HG03442 (cell line): ENCODE data around the gene CIDEB.

ENCODE experiments used
- ATAC-seq: cut with Tn5 transposase; IDR thresholded peaks from one replicate; pipeline ENCODE4 v1.9.1; 2021; ENCODE audit warnings: mild to moderate bottlenecking, moderate library complexity; ENCODE audit not compliant: unreplicated experiment

Gene CIDEB

DNA sequence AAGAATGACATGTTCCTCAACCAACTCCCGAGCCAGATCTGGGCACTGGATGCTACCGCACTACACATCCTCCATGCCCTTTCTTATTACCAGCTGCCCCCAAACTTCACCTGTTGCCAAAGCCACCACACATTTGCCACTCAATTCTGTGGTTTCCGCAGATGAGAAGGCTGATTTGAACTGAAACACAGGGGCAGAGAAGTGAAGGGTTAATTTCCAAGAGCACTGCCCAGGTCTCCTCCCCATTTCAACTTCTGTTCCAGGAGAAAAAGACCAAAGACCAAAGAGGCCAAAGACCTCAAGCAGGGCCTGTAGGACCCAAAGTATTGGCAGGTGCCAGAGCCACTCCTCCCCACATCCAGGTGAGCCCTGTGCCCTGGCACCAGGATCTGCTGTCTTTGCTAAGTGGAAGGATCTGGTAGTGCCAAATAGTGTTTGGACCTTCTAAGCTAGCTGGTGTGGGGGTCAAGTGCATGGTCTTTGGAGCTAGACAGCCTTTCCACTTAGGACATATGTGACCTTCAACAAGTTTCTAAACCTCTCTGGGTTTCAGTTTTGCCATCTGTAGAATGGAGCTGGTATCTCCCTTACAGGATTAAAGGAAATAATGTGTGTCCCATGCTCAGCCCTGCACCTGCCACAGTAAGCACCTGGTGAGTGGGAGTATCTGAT, 16.2 kb downstream of the CIDEB start:
- ATAC-seq = no peak

DNA sequence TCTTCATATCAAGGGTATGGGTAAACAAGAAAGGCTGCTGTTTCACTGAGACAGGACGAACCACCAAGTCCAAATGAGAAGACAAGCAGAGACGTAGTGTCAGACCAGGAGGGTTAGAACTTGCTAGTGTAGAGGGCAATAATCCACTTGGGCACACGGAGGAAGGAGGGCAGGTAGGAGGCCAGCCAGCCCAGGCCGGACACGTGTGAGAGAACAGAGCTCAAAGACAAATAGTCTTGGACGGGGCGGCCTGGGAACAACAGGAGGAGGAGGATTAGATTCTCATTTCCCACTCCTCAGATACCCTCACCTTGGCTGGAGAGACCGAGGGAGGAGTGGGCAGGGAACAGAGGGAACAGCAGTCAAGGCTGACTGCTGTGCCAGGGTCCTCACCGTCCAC, 17.0 kb downstream of the CIDEB start:
- no peak for ATAC-seq

DNA sequence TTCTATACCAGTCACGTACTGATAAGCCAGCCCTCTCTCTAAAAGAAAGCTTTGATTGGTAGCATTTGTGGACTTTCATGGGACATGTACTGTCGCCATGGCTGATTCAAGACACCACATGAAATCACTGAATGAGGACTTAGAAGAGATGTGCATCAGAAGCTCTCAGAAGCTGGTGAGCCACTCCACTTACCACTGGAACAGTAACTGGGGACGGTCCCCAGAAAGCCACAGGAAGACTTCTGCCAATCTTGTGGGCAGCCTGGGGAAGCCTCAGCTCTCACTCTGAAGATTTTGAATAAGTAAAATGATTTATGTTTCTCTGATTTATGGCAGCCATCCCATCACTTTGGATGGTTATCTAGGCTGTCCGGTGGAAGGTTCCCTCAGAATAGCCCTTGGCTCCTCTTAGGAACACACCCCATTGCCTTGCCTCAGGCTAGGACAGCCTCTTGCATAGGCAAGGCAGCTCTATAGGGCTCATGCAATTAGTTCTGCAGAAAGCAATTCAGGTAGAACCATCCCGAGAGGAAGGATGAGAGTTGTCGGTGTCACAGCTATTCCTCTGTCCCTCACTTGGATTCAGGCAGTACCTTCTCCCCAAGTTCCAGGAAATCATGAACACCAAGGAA, 18.0 kb downstream of the CIDEB start:
- ATAC-seq = peak; percentile 92

DNA sequence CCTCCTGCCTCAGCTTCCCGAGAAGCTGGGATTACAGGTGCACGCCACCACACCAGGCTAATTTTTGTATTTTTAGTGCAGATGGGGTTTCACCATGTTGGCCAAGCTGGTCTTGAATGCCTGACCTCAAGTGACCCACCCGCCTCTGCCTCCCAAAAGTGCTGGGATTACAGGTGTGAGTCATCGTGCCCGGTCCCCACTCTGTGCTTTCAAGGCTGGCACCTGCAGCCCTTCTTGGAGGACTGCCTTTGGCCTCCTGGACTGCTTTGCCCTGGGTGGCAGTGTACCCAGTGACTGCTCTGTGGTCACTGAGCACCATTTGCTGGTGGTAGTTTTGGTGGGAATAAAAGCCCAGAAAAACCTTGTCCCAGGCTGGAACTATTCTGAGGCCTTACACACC, 20.8 kb downstream of the CIDEB start:
- no peak for ATAC-seq

DNA sequence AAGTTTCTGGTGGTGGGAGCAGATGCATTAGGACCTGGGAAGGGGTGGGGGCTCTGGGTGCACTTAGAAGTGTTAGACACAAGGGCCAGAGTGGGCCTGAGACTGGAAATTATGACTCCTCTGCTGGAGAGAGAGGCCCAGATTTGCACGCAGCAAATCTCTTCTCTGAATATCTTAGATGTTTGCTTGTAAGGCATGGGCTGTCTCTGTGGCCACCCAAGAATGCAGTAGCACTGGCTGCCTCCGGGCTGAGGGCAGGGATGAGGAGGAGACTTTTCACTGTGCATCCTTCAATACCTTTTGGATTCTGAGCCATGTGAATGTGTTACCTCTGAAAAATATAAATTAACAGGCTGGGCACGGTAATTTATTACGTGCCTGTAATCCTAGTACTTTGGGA, 22.4 kb downstream of the CIDEB start:
- no peak for ATAC-seq

DNA sequence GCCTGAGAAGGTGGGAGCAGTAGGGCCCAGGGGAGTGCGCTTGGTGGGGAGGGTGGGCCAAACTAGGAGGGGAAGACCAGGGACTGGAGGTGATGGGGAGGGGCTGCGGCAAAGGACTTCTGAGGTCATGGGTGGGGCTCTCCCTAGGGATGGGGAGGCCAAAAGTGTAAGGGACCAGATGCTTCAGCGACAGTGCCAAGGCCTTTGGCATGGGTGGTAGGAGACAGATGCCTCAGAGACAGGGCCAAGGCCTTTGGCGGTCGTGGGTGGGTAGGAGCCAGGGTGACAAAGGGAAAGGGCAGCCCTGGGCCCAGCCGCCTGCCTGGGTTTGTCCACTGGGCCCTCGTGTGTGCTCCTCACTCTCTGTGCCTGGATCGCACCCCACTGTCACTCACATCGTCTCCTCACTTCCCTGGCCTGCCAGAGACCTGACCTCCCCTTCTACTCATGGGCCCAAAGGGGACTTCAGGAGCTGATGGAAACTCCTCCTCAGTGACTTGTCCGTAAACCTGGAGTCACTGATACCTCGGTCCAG, 23.2 kb downstream of the CIDEB start:
- no peak for ATAC-seq

DNA sequence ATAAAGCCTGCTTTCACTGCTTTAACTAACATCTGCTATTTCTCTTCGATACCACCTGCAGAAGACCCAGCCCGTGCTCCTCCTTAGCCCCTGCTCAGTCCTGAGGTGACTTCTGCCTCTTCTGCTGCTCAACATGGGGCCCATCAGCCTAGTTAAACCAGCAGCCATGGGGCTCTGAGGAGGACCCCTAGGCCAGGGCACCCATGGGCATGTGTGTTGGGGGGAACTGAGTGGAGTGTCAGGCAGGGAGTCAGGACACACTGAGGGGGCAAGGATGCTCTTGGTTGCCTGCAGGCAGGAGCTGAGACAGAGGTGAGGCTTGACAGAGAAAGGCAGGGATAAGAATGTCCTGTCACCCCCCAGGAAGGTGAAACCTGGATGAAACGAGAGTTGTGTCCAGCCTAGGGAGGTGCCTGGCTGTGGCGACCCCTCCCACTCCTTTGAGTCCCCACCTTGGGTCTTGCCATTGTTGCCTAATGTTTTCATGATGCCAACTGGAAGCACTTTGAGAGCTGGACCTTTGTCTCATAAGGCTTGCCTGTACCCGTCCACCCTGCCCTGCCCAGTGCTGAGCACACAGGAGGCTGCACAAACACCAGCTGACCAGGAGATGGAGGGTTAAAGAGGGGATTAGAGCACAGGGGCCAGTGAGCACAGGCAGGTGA, 23.8 kb downstream of the CIDEB start:
- ATAC-seq = no peak

DNA sequence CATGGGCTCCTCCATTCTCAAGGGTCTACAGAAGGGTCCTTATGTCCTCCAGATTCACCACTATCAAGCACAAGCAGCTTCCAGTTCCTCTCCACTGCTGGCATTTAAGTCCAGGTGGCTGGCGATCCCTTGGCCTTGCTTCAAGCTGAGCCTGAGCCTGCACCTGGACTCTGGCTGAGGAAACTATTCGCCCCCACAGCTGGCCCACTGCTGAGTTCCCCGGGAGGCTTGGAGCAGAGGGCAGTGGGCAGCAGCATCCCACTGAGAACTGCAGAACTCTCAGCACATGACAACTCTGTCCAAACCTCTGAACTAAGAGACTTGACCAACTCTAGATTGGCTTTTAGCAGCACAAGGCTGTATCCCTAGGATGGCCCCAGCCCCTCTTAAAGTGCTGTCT, 25.0 kb downstream of the CIDEB start:
- no peak for ATAC-seq

DNA sequence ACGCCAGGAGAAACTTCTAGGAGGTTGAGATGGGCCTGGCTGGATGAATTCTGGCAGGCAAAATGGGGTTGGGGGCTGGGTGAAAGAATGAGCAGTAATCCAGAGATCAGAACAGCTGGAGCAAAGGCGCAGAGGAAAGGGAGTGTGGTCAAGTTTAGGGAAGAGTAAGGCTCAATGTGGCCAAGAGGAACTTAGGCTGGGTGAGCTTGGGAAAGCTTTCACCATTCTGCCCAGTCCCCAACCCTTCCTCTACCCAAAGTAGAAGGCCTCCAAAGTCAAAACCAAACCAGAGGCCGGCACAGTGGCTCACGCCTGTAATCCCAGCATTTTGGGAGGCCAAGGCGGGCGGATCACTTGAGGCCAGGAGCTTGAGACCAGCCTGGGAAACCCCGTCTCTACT, 26.1 kb downstream of the CIDEB start:
- ATAC-seq = no peak

DNA sequence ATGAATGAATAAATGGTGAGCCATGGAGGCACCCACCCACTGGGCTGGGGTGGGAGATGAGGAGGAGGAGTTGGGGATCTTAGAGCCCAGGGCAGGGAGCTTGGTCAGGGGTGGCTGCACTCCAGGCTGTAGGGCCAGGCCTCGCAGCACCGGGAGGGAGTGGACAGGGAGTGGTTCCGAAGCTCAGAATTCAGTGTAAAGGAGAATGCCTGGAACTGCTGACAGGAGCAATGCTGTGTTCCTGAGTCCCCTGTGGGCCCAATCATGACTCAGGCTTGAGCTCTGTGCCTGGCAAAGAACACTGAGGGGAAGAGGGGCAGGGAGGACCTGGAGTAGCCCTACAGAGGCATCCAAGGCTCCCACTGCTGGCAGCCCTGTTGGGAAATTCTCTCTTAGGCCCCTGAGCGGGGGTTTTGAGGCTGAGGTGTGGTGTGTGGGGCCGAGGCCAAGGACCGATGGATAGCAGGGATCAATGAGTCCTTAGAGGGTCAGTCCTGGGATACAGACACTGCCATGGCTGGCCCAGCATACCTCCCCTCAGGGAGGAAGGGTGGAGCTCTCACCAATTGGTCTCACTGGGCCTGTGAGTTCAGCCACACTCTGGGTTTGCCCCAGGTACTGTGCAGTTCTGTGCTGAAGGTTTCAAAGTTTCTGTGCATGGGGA, 26.8 kb downstream of the CIDEB start:
- ATAC-seq = no peak

DNA sequence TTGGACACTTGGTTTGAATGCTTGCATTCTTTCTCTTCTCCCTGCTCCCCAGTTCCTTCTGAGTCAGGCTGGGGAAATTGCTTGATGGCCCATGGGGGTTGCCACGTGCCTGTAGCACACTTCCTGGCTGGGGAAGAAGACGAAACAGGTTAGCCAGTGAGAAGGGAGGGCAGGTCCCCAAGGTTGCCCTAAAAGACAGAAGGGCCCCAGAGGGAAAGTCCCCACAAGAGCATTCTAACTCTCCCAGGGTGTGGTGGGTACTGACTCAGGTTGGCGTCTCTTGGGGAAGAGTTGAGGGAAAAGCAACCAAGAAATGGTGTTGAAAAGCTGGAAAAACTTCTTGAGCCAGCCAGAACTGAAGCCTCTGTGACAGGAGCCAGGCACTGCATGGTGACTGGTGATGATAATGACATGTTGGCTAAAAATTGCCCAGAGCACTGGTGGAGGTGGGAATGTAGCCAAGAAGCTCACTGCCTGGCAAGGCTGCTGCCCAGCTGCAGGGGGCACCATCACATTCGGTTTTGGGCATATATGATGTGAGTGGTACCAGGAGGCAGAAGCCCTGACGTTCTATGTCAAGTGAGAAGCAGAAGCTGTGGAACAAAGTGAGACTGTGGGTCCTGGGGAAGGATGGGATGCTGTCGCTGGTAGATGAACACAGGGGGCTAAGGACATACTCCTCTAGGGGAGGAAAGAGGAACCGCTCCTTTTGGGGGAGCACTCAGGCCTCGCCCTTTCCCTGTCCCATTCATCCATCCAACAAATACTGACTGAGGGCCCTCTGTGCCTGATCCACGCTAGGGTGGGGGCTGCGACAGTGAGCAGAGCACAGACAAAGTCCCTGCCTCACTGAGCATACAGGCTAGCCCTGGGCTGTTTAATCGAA, 28.2 kb downstream of the CIDEB start:
- peak; percentile 77 for ATAC-seq

DNA sequence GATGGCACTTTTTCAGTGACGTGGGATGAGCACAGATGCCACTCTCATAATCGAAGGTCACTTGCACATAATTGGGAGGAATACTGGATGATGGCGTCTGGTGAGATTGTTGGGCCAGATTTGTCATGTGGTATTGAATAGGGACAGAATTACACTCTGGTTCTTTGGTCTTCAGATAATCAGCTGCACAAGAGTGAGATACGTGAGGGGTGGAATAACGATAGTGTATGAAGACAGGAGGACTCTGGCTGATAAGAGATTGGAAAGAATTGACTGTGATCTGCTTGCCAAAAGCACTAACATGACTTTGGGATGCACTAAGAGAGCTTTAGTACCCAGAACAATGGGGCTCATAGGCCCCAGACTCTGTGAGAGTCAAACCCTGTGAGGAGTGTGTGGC, 29.4 kb downstream of the CIDEB start:
- ATAC-seq = no peak

DNA sequence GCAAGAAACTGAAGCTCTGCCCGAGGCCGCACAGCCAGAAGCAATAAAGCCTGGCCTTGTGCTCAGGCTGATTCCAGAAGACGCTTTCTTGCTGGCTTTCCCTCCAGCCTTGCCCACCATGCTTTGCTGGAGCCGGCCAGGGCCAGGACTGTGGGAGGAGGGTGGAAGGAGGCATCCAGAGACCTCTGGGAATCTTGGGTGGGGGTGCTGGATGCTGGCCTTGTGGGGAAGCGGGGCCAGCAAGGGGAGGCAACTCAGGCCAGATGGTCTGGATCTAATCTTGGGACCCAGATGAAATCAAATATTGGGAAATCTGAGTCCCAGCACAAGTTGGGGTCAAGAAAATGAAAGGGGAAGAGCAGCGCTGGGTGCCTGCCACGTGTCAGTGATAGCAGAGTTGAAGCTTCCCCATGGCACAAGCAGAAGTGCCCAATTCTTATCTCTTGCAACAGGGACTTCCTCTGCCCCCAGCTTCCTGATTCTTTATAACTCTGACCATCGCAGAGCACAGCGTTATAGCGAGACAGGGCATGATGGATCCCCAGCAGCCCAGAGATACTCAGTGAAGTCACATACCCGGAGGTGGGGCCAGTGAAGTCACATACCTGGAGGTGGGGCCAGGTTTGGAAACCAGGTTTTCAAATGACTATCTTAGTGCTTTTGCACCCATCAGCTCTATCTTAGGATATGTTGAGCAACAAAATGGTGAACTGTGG, 30.0 kb downstream of the CIDEB start:
- ATAC-seq = no peak

DNA sequence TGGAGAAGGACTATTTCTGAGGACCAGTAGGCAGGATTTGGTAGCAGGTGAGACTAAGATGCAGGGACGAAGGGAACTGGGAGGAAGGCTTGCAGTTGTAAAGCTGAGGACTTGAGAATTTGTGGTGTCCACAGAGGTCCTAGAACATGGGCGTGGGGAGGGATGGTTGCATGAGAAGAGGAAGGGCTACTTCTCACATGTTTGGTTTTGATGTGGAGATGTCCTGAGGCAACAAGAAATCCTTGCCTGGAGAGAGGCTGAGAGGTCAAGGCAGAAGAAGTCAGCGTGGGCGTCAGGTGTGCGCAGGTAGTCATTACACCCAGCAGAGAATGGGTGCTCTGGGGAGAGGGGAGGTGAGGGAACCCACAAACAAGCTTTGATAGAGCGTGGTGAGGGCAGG, 30.7 kb downstream of the CIDEB start:
- no peak for ATAC-seq

DNA sequence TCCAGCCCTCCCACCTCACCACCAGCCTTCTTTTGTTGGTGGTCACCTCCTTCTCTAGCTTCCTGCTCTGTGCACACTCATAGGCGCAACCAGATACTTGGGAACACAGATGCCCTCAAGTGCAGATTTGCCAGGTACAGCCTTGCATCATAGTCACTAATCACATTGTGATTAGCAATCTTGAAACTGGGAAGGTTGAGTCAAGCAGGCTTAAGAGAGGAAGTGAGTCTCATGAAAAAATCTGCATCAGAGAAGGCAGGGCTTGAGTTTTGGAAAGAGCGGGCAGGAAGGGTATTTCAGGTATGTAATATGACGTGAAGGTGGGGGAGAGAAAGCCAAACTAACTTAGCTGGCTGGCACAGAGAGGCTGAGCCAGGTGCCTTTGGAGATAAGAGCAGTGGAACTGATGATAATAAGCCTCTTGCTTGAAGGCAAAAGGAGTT, 33.7 kb downstream of the CIDEB start:
- ATAC-seq = peak; percentile 39

DNA sequence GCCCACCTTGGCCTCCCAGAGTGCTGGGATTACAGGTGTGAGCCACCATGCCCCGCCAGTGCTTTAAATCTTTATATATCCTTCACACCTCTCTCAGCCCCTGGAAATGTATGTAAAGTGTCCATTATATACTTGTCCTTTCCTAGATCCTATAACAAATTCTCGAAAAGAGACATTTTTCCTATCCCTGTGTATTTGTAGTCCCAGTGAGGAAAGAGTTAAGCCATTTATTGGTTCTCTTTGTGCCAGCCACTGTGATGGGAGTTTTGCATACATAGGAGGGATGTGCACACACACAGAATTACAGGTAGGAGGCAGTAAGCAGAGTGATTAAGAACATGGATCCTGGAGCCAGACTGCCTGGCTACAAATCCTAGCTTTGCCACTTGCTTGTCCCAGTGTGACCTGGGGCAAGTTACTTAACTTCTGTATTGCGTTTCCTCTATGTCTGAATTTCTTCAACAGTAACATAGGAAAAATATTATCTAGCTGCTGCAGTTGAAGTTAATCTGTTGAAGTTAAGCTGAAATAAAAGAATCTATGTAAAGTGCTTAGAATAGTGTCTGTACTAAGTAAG, 34.3 kb downstream of the CIDEB start:
- no peak for ATAC-seq

DNA sequence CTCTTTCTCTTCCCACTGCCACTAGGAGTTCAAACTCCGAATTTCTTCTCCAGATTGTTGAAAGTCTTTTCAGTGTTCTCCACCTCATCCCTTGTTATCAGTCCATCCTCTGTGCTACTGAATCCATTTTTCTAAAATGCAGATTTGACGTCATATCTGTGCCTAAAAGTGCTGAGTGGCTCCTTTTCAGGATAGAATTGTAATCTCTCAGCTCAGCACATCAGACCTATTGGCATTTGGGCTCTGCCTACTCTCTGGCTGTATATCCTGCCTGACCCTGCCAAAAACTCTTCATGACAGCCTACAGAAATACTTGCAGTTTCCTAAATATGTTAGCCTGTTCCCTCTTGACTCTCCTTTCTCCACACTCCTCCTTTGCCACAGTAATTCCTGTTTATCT, 35.3 kb downstream of the CIDEB start:
- no peak for ATAC-seq

DNA sequence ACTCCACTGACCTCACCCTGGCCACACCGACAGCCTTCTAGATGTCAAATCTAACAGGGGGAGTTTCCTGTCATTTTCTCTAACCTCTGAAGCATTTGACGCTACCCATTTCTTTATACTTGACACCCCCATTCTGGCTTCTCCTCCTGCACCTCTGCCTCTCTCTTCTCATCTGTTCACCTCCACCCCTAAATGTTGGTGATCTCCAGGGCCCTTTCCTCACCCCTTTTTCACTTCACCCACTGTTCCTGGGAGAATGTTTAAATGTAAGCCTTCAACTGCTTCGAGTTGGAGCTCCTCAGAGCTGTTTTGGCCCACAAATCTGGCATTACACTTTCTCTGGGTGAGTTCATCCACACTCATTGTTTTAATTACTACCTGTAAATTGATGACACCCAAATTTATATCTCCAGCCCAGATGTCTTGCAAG, 35.9 kb downstream of the CIDEB start:
- no peak for ATAC-seq

DNA sequence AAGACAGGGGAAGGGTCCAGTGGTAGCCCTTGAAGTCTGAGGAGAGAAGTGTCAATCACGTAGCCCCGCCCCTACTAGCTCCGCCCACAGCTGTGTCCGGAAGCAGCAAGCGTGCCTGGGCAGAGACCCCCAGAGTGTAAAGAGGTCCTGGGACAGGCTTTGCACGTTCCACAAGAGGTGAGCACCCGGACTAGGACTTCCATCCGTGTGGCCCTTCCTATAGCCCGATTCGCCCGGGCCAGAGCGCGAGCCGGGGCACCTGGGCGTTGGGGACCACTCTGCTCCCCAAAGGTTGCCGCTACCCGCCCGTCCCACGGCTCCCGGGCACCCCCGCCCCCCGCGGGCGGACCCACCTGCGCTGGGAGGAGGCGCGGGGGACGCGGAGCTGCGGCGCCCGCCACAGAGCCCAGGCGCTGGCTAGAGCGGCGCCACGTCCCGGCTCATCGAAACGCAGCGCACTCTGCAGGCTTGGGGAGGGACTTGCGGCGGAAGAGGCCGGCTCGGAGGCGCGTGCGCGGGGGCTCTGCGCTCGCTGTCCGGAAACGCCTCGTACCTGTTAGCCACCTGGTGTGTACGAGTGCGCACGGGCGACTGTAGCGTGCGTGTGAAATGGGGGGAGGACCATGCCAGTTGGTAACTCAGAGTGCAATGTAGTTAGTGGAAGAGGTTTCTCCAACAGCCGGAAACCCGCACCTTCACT, 36.5 kb downstream of the CIDEB start, which contains the start of gene RABGGTA:
TSS of gene RABGGTA (minus strand) at position 464 of the 700 bp plus-strand sequence. CDS start 482 bp downstream, outside the sequence.
- ATAC-seq = peak; percentile 84
